Fibroblast of the aortic adventitia (primary cell): ENCODE measurements around the gene PNRC1. TPM values are rescaled to one million over a fixed set of nuclear protein-coding genes. Genes with fewer than 3 reads are reported as not detected.

ENCODE experiments used
- DNase-seq: peaks from one replicate; pipeline ENCODE4 v3.0.0-alpha.2; 2010; ENCODE audit warnings: low read depth
- H3K4me3 ChIP-seq: 2 replicates; pipeline ENCODE4 v1.5.1; 2011; ENCODE audit warnings: low read depth, mild to moderate bottlenecking, control low read depth, low read length, moderate library complexity
- total RNA-seq: library from RNA; depleted of rRNA; stranded (reverse); fragments of >200 nt; gene quantifications from 2 replicates; pipeline ENCODE4 v1.2.3, GENCODE V29; 2012; ENCODE audit warnings: low replicate concordance
- TF ChIP-seq, protein P1 (sequence below): IDR thresholded peaks from 2 replicates; pipeline ENCODE4 v1.5.1; 2011; ENCODE audit warnings: mild to moderate bottlenecking, low read length, control low read depth, inconsistent platforms; ENCODE audit not compliant: insufficient read depth

Gene PNRC1
- total RNA-seq, 1 donor: 92.3 TPM

DNA sequence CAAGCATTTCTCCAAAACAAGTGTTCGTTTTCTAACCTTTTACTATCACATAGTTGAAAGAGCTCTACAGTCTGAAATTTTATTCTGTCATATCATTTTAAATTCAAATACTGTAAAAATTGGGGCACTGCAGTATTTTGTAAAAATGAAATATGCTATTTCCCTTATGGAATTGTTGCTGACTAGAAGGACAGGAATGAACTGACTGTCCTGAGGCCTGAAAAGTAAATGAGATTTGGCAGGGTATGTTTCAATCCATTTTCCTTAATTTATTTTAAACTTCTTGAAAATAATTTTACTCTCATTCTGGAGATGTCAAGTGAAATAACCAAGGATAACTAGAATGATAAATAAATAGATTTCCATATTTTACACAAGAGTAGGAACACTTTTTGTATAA lies 11.9 kb upstream of the PNRC1 start:
- no peak overlapping the region for H3K4me3 ChIP-seq
- DNase-seq: no peak
- TF ChIP-seq, protein P1, sequence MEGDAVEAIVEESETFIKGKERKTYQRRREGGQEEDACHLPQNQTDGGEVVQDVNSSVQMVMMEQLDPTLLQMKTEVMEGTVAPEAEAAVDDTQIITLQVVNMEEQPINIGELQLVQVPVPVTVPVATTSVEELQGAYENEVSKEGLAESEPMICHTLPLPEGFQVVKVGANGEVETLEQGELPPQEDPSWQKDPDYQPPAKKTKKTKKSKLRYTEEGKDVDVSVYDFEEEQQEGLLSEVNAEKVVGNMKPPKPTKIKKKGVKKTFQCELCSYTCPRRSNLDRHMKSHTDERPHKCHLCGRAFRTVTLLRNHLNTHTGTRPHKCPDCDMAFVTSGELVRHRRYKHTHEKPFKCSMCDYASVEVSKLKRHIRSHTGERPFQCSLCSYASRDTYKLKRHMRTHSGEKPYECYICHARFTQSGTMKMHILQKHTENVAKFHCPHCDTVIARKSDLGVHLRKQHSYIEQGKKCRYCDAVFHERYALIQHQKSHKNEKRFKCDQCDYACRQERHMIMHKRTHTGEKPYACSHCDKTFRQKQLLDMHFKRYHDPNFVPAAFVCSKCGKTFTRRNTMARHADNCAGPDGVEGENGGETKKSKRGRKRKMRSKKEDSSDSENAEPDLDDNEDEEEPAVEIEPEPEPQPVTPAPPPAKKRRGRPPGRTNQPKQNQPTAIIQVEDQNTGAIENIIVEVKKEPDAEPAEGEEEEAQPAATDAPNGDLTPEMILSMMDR: no peak

DNA sequence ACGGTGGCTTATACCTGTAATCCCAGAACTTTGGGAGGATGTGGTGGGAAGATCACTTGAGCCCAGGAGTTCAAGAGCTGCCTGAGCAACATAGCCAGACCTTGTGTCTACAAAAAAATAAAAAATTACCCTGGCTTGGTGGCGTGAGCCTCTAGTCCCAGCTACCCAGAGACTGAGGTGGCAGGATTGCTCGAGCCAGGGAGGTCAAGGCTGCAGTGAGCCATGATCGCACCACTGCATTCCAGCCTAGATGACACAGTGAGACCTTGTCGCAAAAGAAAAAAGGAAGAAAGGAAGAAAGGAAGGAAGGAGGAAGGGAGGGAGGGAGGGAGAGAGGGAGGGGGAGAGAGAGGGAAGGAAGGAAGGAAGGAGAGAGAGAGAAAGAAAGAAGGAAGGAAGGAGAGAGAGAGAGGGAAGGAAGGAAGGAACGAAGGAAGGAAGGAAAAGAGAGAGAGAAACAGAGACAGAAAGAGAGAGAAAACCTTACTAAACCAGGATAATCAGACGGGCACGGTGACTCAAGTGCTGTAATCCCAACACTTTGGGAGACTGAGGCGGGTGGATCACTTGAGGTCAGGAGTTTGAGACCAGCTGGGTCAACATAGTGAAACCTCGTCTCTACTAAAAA lies 10.9 kb upstream of the PNRC1 start:
- no peak overlapping the region for H3K4me3 ChIP-seq
- TF ChIP-seq, protein P1: no peak
- DNase-seq: no peak

DNA sequence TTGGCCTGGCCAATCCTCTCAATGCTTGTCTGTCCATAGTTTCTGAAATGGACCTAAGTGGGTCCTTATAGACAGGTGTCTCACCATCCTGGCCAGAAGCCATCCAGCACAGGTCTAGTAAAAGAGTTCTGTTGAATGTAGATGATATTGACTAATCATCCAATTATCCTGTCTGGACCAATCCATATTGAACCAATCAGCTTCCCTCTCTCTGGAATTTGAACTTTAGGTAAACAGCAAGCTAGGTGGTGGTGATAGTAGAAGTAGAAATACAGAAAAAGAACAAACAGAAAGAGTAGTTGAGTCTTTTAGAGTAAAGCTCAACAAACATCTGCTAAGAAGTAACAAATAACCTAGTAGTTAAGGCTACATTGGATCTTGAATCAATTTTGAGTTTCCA lies 9.5 kb upstream of the PNRC1 start:
- DNase-seq: no peak
- H3K4me3 ChIP-seq: no peak overlapping the region
- TF ChIP-seq, protein P1: no peak

DNA sequence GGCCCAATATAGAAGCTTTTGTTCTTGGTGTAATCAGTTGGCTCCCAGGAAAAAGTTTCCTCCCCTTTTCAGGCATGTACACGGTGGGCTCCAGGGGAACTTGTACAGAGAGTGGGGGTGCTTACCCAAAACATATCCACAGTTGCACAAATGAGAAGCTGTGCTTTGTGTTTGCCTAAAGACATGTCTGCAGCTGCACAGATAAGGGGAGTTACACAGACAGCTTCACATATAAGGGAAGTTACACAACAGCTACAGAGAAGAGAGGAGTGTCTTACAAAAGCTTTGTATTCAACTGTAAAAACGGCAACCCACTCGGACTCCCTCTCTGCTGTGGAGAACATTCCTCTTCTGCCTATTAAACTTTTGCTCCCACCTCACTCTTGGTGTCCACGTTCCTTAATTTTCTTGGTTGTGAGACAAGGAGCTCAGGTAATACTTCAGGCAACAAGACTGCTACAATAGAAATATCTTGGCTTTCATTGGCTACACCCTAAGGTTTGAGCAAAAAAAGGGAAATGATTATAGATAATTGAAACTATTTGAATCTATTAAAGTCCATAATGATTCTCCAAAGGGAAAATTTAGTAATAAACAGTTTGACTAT lies 7.4 kb upstream of the PNRC1 start:
- DNase-seq: peak; percentile 59
- H3K4me3 ChIP-seq: no peak overlapping the region
- TF ChIP-seq, protein P1: no peak

DNA sequence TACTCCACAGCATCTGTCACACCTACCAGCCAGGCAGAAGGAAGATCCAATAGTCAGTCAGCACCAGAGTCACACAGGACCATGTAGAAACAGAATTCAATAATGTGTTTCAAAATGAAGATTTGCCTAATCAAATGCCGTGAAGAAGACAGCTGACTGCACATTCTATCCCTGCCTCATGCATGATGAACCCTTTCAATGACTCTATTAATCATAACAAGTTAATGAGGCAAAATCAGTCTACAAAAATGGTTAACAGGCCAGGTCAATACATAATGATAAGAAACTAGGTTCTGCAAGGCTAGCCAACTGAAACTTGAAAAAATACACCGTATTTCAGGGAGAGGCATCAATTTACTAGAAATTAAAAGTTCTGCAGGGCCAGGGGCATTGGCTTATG lies 6.7 kb upstream of the PNRC1 start:
- no peak overlapping the region for H3K4me3 ChIP-seq
- TF ChIP-seq, protein P1: no peak
- DNase-seq: no peak

DNA sequence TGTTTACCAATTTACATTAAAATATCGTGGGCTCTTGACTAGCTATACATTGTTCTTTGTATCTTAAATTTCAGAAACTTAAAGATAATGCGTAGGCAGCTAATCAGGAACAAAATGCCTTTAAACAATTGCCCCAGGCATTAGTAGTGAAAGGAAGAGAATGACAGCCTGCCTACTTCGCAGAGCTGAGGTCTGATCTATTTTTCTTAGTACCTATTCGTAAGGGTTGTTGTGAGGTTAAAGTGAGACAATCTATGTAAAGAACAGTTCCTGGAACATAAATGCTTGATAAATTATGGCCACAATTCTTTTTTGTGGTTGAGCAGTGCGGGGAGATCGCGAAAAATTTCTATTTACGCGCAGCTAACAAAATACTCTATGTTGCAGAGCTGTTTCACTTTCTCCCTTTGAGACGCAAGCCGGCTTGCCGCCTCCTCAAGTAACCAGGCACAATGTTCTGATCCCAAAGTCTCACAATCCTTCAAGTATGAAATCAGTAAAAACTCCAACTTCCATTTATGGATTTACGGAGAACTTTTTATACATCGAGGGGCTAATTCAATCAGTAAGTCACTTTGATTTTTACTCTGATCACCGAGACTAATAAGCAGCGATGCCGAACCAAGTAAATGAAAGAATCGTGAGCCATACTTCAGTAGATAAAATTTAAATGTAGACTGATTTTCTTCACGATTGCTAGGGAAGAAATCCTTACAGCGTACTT lies 878 bp upstream of the PNRC1 start:
- peak; percentile 83 for DNase-seq
- peak overlapping the region; percentile 68 for H3K4me3 ChIP-seq
- TF ChIP-seq, protein P1: no peak
